Measurements from ENCODE around the gene SNRNP40.

Gene SNRNP40

DNA sequence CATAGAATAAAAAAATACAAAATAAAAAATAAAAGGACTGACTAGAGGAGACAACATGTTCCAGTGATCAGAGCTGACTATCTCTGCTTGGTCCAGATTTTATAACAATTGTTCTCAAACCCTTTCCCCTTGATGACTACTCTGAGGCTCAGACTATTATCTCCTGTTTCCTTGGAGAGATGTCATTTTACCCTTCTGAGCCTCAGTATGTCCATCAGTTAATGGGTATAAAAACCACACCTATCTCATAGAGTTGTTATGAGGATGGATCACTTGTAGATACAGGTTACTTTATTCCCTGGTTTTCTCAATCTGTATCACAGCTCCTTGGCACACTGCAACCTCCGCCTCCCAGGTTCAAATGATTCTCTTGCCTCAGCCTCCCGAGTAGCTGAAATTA lies 63.9 kb downstream of the SNRNP40 start:
- no peak for DNase-seq (ENCODE audit: low read depth, low spot score)

DNA sequence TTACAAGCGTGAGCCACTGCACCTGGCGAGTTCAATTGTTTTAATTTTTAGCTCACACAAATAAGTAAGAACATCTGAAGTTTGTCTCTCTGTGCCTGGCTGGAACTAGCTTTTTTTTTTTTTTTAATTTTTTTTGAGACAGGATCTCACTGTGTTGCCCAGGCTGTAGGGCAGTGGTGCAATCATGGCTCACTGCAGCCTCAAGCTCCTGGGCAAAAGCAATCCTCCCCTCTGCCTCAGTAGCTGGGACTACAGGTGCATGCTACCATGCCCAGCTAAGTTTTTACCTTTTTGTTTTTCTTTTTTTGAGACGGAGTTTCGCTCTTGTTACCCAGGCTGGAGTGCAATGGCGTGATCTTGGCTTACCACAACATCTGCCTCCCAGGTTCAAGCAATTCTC lies 64.8 kb downstream of the SNRNP40 start:
- no peak for DNase-seq (ENCODE audit: low read depth, low spot score)

DNA sequence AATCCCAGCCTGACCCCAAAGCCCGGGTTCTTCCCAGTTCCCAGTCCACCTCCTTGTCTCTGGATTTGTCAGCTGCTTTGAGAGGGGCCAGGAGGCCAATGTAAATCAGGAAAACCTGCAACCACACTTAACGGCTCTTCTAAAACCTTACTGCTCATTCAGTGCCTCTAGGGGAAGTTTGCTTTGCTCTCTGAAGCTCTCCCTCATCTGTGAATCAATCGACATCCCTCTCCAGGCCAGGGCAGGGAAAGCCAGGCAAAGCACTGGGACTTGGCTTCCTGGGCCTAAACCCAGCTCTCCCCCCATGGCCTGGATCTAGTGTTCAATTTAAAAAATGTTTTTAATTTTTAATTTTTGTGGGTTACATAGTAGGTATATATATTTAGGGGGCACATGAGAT lies 66.2 kb downstream of the SNRNP40 start:
- no peak for DNase-seq (ENCODE audit: low read depth, low spot score)

DNA sequence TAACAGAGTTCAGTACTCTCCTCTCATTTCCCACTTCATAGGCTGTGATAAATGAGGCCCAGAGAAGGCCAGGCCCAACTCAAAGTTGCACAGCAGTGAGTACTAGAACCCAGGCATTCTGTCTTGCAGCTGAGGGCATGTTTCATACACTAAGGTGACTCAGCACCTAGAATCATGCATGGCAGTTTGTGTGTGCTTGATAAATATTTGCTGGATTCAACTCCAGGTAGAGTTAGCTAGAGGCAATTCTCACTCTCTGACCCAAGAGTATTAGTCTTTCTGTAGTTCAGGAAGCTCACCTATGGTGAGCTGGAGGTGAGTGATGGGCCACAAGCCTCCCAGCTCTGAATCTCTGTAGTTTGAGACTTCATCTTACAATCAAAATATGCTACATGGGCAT lies 67.6 kb downstream of the SNRNP40 start:
- no peak for DNase-seq (ENCODE audit: low read depth, low spot score)

DNA sequence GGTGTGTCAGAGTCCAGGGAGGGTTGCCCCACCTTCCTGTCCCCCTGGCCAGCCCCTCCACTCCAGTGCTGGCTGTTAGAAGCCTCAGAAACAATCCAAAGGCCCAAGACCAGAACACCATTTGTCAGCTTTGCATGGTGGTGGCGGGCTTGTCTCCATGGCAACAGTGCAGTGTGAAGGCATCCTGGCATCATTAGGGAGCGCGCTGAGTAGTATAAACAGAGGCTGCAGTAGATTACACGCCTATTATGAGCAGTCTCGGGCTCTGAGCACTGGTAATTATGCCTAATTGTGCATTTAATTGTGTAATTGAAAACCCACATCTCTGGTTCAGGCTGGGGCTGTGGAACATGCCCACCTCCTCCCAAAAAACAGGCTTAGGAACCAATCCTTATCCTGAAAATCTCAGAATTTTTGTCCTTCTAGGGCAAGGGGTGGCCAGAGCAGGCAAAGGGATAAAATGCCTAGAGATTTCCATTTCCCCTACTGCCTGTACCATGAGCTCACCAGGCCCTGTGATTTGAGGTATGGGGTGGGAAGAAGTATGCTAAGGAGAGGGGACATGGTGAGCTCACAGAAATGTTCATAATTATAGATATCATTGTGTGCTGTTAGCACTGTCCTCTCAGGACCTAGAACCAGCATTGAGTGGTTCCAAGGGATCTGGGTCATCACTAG lies 68.6 kb downstream of the SNRNP40 start:
- DNase-seq (ENCODE audit: low read depth, low spot score), result no peak

DNA sequence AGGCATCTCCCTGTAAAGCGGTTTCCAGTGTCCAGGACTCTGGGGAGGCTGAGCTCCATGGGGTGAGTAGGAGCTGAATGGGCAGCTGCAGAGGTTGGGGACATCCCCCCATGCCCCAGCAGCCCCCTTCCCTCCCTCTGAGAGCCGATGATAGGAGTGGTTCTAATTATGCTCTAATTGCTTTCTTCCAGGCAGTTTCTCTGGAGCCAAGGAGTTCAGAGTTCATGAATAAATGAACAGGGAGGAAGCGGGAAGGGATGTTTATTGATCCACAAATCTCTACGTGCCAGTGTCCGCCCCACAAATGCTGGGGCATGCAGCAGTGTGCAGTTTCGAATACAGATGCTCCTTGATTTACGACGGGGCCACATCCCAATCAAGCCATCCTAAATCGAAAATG lies 72.5 kb downstream of the SNRNP40 start:
- no peak for DNase-seq (ENCODE audit: low read depth, low spot score)

DNA sequence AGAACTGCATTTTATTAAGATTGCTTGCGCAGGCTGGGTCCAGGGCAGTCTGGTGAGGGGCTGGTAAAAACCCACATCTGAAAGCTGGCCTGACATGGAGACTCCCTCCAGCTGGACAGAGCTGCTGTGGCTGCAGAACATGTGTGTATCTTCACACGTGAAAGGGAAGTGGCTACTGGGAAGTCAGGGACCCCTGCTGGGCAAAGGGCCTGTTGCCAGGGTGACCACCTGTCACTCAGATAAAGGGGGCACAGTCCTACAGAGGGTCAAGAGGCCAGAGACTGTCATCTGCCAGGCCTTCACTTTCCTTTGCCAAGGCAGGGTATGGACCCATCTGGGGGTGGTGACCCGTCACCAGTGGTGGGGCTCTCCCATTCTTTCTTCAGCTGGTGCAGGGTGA lies 74.4 kb downstream of the SNRNP40 start:
- no peak for DNase-seq (ENCODE audit: low read depth, low spot score)

DNA sequence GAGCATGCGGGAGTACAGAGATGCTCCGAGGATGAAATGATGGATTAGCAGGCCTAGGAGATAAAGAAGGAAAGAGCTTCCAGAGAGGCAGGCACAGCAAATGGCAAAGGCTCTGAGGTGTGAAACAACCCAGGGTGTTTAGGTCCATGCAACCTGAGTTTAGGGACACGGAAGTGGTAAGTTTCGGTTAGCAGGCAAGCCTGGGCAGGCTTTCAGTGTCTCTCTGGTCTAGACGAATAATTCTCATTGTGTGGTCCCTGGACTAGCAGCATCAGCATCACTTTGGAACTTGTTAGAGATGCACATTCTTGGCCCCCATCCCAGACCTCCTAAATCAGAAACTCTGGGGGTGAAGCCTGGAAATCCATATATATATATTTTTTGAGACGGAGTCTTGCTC lies 75.5 kb downstream of the SNRNP40 start:
- DNase-seq (ENCODE audit: low read depth, low spot score), result no peak

DNA sequence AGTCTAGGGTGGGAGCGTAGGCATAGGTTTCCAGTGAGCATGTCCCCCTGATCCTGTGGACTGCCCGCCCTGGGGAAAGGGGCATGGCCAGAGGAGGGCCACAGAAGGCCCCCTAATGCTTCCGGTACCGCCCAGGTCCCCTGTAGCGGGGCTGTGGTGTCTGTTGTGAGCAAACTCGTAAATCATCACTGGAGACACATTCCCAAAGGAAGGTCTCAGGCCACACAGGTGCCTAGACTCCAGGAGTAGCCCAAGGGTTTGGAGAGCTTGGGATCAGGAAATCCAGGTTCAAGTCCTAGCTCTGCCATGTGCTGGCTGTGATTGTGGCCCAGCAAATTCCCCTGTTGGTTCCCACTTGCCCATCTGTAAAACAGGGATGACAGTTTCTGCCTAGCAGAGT lies 77.1 kb downstream of the SNRNP40 start:
- no peak for DNase-seq (ENCODE audit: low read depth, low spot score)

DNA sequence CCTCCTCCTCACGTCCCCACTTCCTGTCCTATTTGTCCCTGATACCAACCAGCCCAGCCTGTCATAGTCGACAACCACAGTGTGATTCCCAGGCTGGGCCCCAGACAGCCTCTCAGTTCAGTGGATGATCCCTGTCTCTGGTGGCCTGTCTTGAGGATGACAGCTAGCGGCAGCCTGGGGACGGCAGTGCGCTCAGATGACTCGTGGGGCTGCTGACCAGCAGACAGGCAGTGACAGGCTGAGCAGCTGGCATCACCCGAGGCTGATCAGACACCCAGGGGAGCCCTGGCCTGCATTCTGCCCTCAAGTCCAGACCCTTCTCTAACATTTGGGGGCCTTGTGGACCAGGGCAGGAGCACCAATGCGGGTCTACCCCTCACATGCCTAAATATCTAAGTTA lies 77.9 kb downstream of the SNRNP40 start:
- DNase-seq (ENCODE audit: low read depth, low spot score), result no peak

DNA sequence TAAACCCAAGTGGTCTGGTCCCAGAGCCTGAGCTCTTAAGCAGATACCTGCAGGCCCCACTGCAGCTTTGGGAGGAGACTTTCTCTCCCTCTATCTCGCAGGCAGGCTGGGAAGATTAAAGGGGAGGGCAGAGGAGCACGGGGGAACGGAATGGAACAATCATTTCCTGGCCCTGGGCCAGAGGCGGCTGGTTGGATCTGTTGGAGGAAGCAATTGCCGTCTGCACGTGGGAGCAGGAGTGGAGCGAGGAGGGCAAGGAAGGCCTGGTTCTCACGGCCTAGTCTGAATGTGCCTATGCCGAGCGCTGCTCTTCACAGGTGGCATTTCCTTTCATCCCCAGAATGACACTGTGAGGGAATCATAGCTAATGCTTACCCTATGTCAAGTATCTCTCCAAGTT lies 80.6 kb downstream of the SNRNP40 start:
- DNase-seq (ENCODE audit: low read depth, low spot score), result no peak

DNA sequence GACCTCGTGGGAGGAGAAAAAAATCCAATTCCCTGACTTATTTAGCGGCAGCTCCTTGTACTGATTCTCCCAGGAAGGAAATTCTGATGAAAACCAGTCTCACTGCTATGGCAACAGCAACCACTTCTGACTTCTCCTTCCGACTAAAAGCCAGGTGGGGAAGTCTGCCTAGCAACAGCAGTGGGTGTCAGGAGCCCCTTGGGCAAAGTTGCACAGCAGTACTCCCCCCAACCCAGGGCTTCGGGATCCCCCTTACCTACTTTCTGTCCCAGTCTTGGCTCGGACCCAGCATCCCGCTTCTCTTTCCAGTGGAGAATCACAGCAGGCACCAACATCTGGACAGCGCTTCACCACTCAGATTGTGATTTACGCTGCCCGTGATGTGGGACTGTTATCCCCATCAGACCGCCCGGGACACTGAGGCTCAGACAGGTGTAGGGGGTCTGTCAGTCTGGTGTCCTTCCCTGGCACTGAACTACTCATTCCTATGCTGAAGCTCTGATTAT lies 81.5 kb downstream of the SNRNP40 start:
- no peak for DNase-seq (ENCODE audit: low read depth, low spot score)

DNA sequence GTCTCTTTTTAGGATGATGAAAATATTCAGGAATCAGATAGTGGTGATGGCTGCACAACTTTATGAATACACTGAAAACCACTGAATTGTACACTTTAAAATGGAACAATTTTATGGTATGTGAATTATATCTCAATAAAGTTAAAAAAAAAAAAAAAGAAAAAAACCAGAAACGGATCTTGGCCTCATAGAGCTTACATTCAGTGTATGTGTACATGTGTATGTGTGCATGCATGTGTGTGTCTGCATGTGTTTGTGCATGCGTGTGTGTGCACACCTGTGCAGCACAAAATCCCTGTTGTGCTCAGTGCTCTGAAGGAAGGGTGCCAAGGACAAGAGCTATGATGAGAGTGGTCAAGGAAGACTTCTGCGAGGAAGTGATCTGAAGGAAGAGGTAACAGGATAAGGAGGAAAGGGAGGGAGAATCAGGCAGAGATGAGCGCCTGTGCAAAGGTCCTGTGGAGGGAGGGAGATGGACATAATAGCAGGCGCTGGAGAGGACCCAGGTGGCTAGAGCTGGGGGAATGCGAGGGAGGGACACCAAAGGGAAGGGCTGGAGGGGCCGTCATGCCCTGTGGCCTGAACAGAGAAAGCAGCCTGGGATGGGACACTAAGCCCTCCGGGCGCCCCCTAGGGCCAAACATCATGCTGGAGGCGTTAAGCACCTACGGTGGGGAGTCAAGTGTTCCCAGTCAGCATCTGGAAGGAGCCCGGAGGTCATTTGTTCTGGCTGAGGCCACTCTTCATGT lies 82.1 kb downstream of the SNRNP40 start:
- DNase-seq (ENCODE audit: low read depth, low spot score), result no peak

Measured in activated CD4-positive, CD25-positive, alpha-beta regulatory T cell treated with anti-CD3 and anti-CD28 coated beads, Interleukin-2, amount 50 U/mL, for 16 hours (primary cell).